Endothelial cell of umbilical vein (primary cell): ENCODE data around the gene TSPAN1.

Experiments
- EZH2 ChIP-seq: IDR thresholded peaks from 2 replicates; pipeline ENCODE4 v1.6.1; 2012; ENCODE audit warnings: borderline replicate concordance, low read depth, mild to moderate bottlenecking, moderate library complexity, low read length, inconsistent platforms; ENCODE audit not compliant: severe bottlenecking
- FOS ChIP-seq: IDR thresholded peaks from 2 replicates; pipeline ENCODE4 v1.6.1; 2011; ENCODE audit warnings: mild to moderate bottlenecking, low read length, moderate library complexity, borderline replicate concordance; ENCODE audit not compliant: insufficient read depth
- GATA2 ChIP-seq: IDR thresholded peaks from 2 replicates; pipeline ENCODE4 v1.7.0; 2011; ENCODE audit warnings: low read depth, mild to moderate bottlenecking, moderate library complexity, mixed read lengths, low read length; ENCODE audit not compliant: insufficient read length, insufficient read depth
- JUN ChIP-seq: IDR thresholded peaks from 2 replicates; pipeline ENCODE4 v1.6.1; 2011; ENCODE audit warnings: borderline replicate concordance, low read depth; ENCODE audit not compliant: insufficient read length, insufficient read depth
- MAX ChIP-seq: IDR thresholded peaks from 2 replicates; pipeline ENCODE4 v1.6.1; 2011; ENCODE audit not compliant: insufficient read depth, insufficient read length
- MYC ChIP-seq: IDR thresholded peaks from one replicate; pipeline ENCODE4 v1.6.1; 2011; ENCODE audit warnings: mild to moderate bottlenecking, low read depth, low read length
- POLR2A ChIP-seq: IDR thresholded peaks from 2 replicates; pipeline ENCODE4 v1.6.1; 2012; ENCODE audit warnings: low read depth, mild to moderate bottlenecking, control low read depth, low read length
- POLR2AphosphoS5 ChIP-seq: IDR thresholded peaks from 2 replicates; pipeline ENCODE4 v1.6.1; 2012; ENCODE audit warnings: low read depth, mild to moderate bottlenecking, control low read depth, low read length, moderate library complexity; ENCODE audit not compliant: insufficient read depth
- TF ChIP-seq, protein P1 (sequence below), 2 donors: IDR thresholded peaks; 1 replicate in 1 of 2; 2 replicates in 1 of 2; pipeline ENCODE4 v1.5.1; 2011; ENCODE audit warnings: low read length in 2 of 2, mild to moderate bottlenecking in 2 of 2, moderate library complexity in 2 of 2, control low read depth in 1 of 2, inconsistent platforms in 1 of 2, low read depth in 1 of 2; ENCODE audit not compliant: insufficient read depth in 1 of 2; ENCODE audit errors: extremely low read depth in 1 of 2

- TF ChIP-seq EZH2 (no peak), POLR2A (no peak), FOS (no peak), MAX (no peak), POLR2AphosphoS5 (no peak), MYC (no peak), JUN (no peak), GATA2 (no peak)
- TF ChIP-seq, protein P1, sequence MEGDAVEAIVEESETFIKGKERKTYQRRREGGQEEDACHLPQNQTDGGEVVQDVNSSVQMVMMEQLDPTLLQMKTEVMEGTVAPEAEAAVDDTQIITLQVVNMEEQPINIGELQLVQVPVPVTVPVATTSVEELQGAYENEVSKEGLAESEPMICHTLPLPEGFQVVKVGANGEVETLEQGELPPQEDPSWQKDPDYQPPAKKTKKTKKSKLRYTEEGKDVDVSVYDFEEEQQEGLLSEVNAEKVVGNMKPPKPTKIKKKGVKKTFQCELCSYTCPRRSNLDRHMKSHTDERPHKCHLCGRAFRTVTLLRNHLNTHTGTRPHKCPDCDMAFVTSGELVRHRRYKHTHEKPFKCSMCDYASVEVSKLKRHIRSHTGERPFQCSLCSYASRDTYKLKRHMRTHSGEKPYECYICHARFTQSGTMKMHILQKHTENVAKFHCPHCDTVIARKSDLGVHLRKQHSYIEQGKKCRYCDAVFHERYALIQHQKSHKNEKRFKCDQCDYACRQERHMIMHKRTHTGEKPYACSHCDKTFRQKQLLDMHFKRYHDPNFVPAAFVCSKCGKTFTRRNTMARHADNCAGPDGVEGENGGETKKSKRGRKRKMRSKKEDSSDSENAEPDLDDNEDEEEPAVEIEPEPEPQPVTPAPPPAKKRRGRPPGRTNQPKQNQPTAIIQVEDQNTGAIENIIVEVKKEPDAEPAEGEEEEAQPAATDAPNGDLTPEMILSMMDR (IDR thresholded peaks at IDR 0.05; ENCODE audit: extremely low read depth in 1 of 2, insufficient read depth in 1 of 2, low read depth in 1 of 2, low read length in 2 of 2) = no peak
Measured at GRCh38 chr1:46171351-46171750, 3.5 kb upstream of the TSPAN1 start.
